SU-DHL-6 (cell line): ENCODE measurements around the gene TIMM8A.
"Not testable (repeated sequence)": the region's sequence is repeated elsewhere in the genome, so short reads cannot be mapped to it uniquely, and the experiment has no call there.

Experiments
- H2AFZ ChIP-seq: fragments of 200-600 bp; sonication (generic); 2 replicates; pipeline ENCODE4 v1.6.1; 2014; ENCODE audit warnings: low read depth, mild to moderate bottlenecking, moderate library complexity, mixed read lengths, antibody characterized with exemption, low read length; ENCODE audit not compliant: severe bottlenecking
- H3F3A ChIP-seq: fragments of 200-600 bp; shearing (Covaris generic); 2 replicates; pipeline ENCODE4 v1.6.0; 2016; ENCODE audit warnings: antibody characterized with exemption, mild to moderate bottlenecking; ENCODE audit not compliant: insufficient read depth
- H3K27ac ChIP-seq: fragments of 200-600 bp; sonication (generic); 2 replicates; pipeline ENCODE4 v1.5.1; 2016; ENCODE audit warnings: low read depth, mild to moderate bottlenecking, low read length, moderate library complexity, mixed read lengths
- H3K27me3 ChIP-seq: fragments of 200-600 bp; sonication (generic), shearing (Covaris generic); 2 replicates; pipeline ENCODE4 v1.6.0; 2014; ENCODE audit warnings: mild to moderate bottlenecking, low read length
- H3K36me3 ChIP-seq: fragments of 200-600 bp; sonication (generic); 2 replicates; pipeline ENCODE4 v1.6.1; 2014; ENCODE audit warnings: mild to moderate bottlenecking, low read length, mixed read lengths
- H3K4me2 ChIP-seq: fragments of 300-600, 200-600 bp; shearing (Covaris generic), sonication (generic); 2 replicates; pipeline ENCODE4 v1.6.0; 2014; ENCODE audit warnings: low read length, low read depth, mild to moderate bottlenecking; ENCODE audit not compliant: poor library complexity, severe bottlenecking
- H3K4me3 ChIP-seq: fragments of 200-600 bp; sonication (generic); 2 replicates; pipeline ENCODE4 v1.5.1; 2014; ENCODE audit warnings: antibody characterized with exemption, low read length, mild to moderate bottlenecking, mixed read lengths; ENCODE audit not compliant: insufficient read depth, poor library complexity, severe bottlenecking
- H3K79me2 ChIP-seq: fragments of 200-600 bp; sonication (generic); 2 replicates; pipeline ENCODE4 v1.6.1; 2014; ENCODE audit warnings: mild to moderate bottlenecking, low read length, moderate library complexity; ENCODE audit not compliant: insufficient read depth
- H3K9ac ChIP-seq: fragments of 200-600 bp; sonication (generic); 2 replicates; pipeline ENCODE4 v1.7.0; 2014; ENCODE audit warnings: mild to moderate bottlenecking, low read length
- H3K9me2 ChIP-seq: fragments of 200-600 bp; sonication (generic); replicated peaks from 2 replicates; pipeline ENCODE4 v1.6.1; 2014; ENCODE audit warnings: low read length; ENCODE audit not compliant: insufficient read depth
- H3K9me3 ChIP-seq: fragments of 200-600 bp; sonication (generic); 2 replicates; pipeline ENCODE4 v1.6.1; 2014; ENCODE audit warnings: low read length, mixed read lengths; ENCODE audit not compliant: insufficient read depth
- H4K20me1 ChIP-seq: fragments of 200-600 bp; sonication (generic); 2 replicates; pipeline ENCODE4 v1.6.1; 2014; ENCODE audit warnings: low read depth, mild to moderate bottlenecking, antibody characterized with exemption, low read length, moderate library complexity, mixed read lengths
- EZH2phosphoT487 ChIP-seq: fragments of 200-600 bp; sonication (generic), shearing (Covaris generic); conservative IDR thresholded peaks from 2 replicates; pipeline ENCODE4 v1.6.1; 2018; ENCODE audit warnings: mild to moderate bottlenecking, antibody characterized with exemption, low read length, moderate library complexity, mixed read lengths
- TF ChIP-seq, protein P1 (sequence below): fragments of 200-600 bp; sonication (generic); IDR thresholded peaks from one replicate; pipeline ENCODE4 v1.5.1; 2017; ENCODE audit warnings: antibody characterized with exemption, mild to moderate bottlenecking, low read length, moderate library complexity; ENCODE audit not compliant: insufficient read depth, poor library complexity, severe bottlenecking

TIMM8A gene

DNA sequence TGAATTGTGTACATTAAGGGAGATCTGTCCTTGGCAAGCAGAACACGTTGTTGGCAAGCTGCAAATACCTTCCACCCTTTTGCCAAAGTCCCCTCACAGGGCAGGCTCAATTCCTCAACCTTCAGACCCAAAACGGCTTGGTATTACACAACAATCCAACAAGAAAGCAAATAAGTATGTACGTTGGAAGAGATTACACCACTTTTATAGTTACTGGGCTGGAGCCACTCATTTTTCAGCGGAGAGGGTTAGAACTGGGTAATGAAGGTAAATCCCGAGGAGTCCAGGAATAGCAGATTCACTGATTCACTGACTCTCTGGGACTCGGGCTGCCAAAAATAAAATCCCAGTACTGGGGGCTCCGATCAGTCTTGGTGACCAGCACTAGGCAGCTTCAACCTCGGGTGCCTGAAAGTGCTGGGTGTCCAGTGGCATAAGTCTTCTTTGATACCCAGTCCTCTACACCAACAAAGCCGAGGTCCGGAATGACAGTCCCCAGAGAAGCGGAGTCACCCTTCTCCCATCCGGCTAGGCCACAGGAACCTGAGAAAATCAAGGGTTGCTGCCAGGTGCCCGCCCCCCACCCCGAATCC, 587 bp downstream of the TIMM8A start:
- Histone ChIP-seq H3K4me3 (peak overlapping the region; percentile 92), H3K36me3 (no peaks in the 10 kb centered on the region), H3K79me2 (peaks cover 35% of the 10 kb centered on the region), H3K4me2 (peak overlapping the region; percentile 89), H2AFZ (peak overlapping the region; percentile 86), H3K9me3 (no peaks in the 10 kb centered on the region), H3K9me2 (no peaks in the 10 kb centered on the region), H3F3A (peaks cover 11% of the 10 kb centered on the region; the same call in 1 of the 2 replicates), H3K27ac (0 out of 2 replicates have a peak overlapping the region, but pooled peaks have one; percentile 26), H3K27me3 (no peaks in the 10 kb centered on the region), H4K20me1 (no peaks in the 10 kb centered on the region), H3K9ac (peak overlapping the region; percentile 89)
- TF ChIP-seq, protein P1, sequence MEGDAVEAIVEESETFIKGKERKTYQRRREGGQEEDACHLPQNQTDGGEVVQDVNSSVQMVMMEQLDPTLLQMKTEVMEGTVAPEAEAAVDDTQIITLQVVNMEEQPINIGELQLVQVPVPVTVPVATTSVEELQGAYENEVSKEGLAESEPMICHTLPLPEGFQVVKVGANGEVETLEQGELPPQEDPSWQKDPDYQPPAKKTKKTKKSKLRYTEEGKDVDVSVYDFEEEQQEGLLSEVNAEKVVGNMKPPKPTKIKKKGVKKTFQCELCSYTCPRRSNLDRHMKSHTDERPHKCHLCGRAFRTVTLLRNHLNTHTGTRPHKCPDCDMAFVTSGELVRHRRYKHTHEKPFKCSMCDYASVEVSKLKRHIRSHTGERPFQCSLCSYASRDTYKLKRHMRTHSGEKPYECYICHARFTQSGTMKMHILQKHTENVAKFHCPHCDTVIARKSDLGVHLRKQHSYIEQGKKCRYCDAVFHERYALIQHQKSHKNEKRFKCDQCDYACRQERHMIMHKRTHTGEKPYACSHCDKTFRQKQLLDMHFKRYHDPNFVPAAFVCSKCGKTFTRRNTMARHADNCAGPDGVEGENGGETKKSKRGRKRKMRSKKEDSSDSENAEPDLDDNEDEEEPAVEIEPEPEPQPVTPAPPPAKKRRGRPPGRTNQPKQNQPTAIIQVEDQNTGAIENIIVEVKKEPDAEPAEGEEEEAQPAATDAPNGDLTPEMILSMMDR = no peak
- no peak for TF ChIP-seq EZH2phosphoT487

DNA sequence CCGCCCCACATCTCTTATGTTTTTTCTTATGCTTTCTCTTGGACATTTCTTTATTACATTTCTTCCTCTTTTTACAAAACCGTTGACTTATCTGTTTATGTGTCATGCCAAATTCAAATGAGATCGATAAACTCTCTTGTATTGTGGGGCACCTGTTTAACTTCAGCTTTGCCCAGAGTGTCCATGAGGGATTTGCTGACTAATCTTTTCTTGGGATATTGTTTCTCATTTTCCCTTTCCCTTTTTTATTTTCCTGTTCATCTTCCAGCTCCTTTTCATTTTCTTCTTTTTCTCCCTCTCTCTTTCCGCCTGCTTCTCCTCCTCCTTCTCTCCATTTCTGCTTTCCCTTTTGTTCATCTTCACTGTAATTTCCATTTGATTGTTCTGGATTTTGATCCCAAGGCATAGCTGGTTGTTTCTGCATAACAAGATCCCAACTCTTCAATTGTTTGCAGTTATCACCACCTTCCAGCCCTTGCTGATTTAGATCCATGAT, 10.7 kb downstream of the TIMM8A start:
- H3K9me2 ChIP-seq = no peaks in the 10 kb centered on the region
- no peak overlapping the region for H3K4me3 ChIP-seq
- no peak overlapping the region for H3K4me2 ChIP-seq
- H3K27ac ChIP-seq = no peak overlapping the region
- H3K36me3 ChIP-seq = no peaks in the 10 kb centered on the region
- no peaks in the 10 kb centered on the region; the same call in 1 of the 2 replicates for H3F3A ChIP-seq
- no peak overlapping the region for H3K9ac ChIP-seq
- no peak for TF ChIP-seq EZH2phosphoT487
- TF ChIP-seq, protein P1 = no peak
- H2AFZ ChIP-seq = no peak overlapping the region
- H3K27me3 ChIP-seq = no peaks in the 10 kb centered on the region
- no peaks in the 10 kb centered on the region for H3K9me3 ChIP-seq
- H3K79me2 ChIP-seq = no peaks in the 10 kb centered on the region
- H4K20me1 ChIP-seq = no peaks in the 10 kb centered on the region

- H3K36me3 ChIP-seq, H4K20me1 ChIP-seq, H3K4me3 ChIP-seq, H3K27me3 ChIP-seq, H3K9ac ChIP-seq, H3K79me2 ChIP-seq, H3K4me2 ChIP-seq, H3F3A ChIP-seq, H3K9me2 ChIP-seq, H3K9me3 ChIP-seq, H3K27ac ChIP-seq, H2AFZ ChIP-seq: not testable (repeated sequence)
These were observed 14.2 kb downstream of the TIMM8A start for GRCh38 chrX:101334310-101334709.

DNA sequence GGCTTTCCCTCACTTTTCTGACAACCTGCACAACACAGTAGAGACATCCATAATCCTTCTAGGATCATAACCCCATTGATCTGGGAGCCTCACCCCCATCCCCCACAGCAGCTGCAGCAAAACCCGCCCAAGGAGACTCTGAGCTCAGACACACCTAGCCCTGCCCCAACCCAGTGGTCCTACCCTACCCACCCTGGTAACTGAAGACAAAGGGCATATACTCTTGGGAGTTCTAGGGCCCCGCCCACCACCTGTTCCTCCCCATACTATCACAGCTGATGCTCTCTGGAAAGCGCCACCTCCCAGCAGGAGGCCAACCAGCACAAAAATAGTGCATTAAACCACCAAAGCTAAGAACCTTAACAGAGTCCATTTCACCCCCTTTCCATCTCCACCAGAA, 21.9 kb downstream of the TIMM8A start:
- not testable (repeated sequence) for H3K27ac ChIP-seq, H3K4me2 ChIP-seq, H3K27me3 ChIP-seq, H2AFZ ChIP-seq, H3K4me3 ChIP-seq, H3K36me3 ChIP-seq, H3K9ac ChIP-seq, H3F3A ChIP-seq, H3K9me2 ChIP-seq, H4K20me1 ChIP-seq, H3K79me2 ChIP-seq, H3K9me3 ChIP-seq
